Small intestine (tissue), 7 donors: Measurements from ENCODE around the gene AJAP1. TPM values are rescaled to one million over a fixed set of nuclear protein-coding genes. Genes with fewer than 3 reads are reported as not detected.

Experiments used
- DNase-seq, 2 donors: peaks; one replicate each; pipeline versions ENCODE4 v3.0.0 to v3.0.0-alpha.2; 2013
- FAIRE-seq: peaks from 2 replicates; lab custom pipeline; 2012; peaks lifted over from hg19 to GRCh38; lab: Jason Lieb, UNC
- H3K27ac ChIP-seq, 3 donors: one replicate each; pipeline ENCODE4 v1.5.1; 2013; ENCODE audit warnings: low read length in 2 of 3, mild to moderate bottlenecking in 2 of 3, control low read depth in 1 of 3, inconsistent platforms in 1 of 3, low read depth in 1 of 3, moderate library complexity in 1 of 3
- H3K27me3 ChIP-seq, 3 donors: one replicate each; pipeline ENCODE4 v1.6.1; 2013; ENCODE audit warnings: low read length in 3 of 3, inconsistent platforms in 1 of 3; ENCODE audit not compliant: control insufficient read depth in 3 of 3, insufficient read depth in 3 of 3
- H3K36me3 ChIP-seq, 3 donors: one replicate each; pipeline ENCODE4 v1.6.1; 2013; ENCODE audit warnings: low read length in 3 of 3, inconsistent platforms in 1 of 3, low read depth in 1 of 3, mild to moderate bottlenecking in 1 of 3, moderate library complexity in 1 of 3; ENCODE audit not compliant: control insufficient read depth in 3 of 3, insufficient read depth in 2 of 3
- H3K4me1 ChIP-seq, 3 donors: one replicate each; pipeline ENCODE4 v1.6.1; 2013; ENCODE audit warnings: low read length in 2 of 3, inconsistent platforms in 1 of 3, low read depth in 1 of 3, mild to moderate bottlenecking in 1 of 3, moderate library complexity in 1 of 3; ENCODE audit not compliant: control insufficient read depth in 3 of 3, insufficient read depth in 2 of 3
- H3K4me3 ChIP-seq, 3 donors: one replicate each; pipeline ENCODE4 v1.5.1; 2013; ENCODE audit warnings: low read length in 3 of 3, control low read depth in 1 of 3, inconsistent platforms in 1 of 3, low read depth in 1 of 3, mild to moderate bottlenecking in 1 of 3, moderate library complexity in 1 of 3
- H3K9me3 ChIP-seq, 2 donors: one replicate each; pipeline ENCODE4 v1.6.1; 2013; ENCODE audit warnings: low read depth in 1 of 2, low read length in 1 of 2; ENCODE audit not compliant: control insufficient read depth in 2 of 2, insufficient read depth in 1 of 2
- WGBS, 3 donors: extraction: QIAGEN DNeasy Blood & Tissue Kit; methylation state at CpG; one replicate each; pipeline ENCODE4 v1.1.7; 2013; 5-methylcytosine and 5-hydroxymethylcytosine counted together
- polyA plus RNA-seq, 4 donors: library from polyadenylated mRNA; stranded (reverse) in 3 of 4; unstranded in 1 of 4; fragments of 200-250 nt in 3 of 4; fragments of 120-200 nt in 1 of 4; gene quantifications; one replicate each; pipeline versions ENCODE4 v1.2.1 to v1.2.3, GENCODE V29; 2013
- donor health status: healthy with polysubstance abuse.
- donor health status: control.
- donor health status: control.
- donor health status: Bipolar disorder and iron deficiency.
- donor health status: healthy.

The AJAP1 gene
- polyA plus RNA-seq, 4 donors: 0.13 to 0.27 (median 0.27) TPM; not detected in 1

GRCh38 chr1:4755301-4755845 is 101.0 kb downstream of the AJAP1 start:
- no peak for FAIRE-seq
- no peak overlapping the region for H3K4me3 ChIP-seq
- 21 to 29% (median 22%) methylated on average over 8 of the region's 8 CpGs for WGBS, 3 donors
- H3K27ac ChIP-seq: no peak overlapping the region
- H3K9me3 ChIP-seq: peaks cover 0 to 3% of the 10 kb centered on the region in 2 donors
- H3K27me3 ChIP-seq: no peaks in the 10 kb centered on the region
- no peaks in the 10 kb centered on the region for H3K36me3 ChIP-seq
- no peak for DNase-seq
- no peaks in the 10 kb centered on the region for H3K4me1 ChIP-seq

GRCh38 chr1:4755864-4756504 is 101.6 kb downstream of the AJAP1 start:
- FAIRE-seq: no peak

GRCh38 chr1:4756851-4757580 is 102.6 kb downstream of the AJAP1 start:
- no peaks in the 10 kb centered on the region for H3K4me1 ChIP-seq
- H3K27me3 ChIP-seq: no peaks in the 10 kb centered on the region
- DNase-seq: no peak
- peaks cover 0 to 3% of the 10 kb centered on the region in 2 donors for H3K9me3 ChIP-seq
- H3K36me3 ChIP-seq: no peaks in the 10 kb centered on the region
- 57 to 68% (median 68%) methylated on average over 10 of the region's 10 CpGs for WGBS, 3 donors
- no peak for FAIRE-seq
- no peak overlapping the region for H3K4me3 ChIP-seq
- H3K27ac ChIP-seq: no peak overlapping the region

More at GRCh38 chr1:4755864-4756504, 101.6 kb downstream of the AJAP1 start:
- H3K4me3 ChIP-seq: no peak overlapping the region
- no peaks in the 10 kb centered on the region for H3K27me3 ChIP-seq
- 77 to 81% (median 78%) methylated on average over 8 of the region's 8 CpGs for WGBS, 3 donors
- H3K36me3 ChIP-seq: no peaks in the 10 kb centered on the region
- H3K4me1 ChIP-seq: no peaks in the 10 kb centered on the region
- H3K27ac ChIP-seq: no peak overlapping the region
- no peak for DNase-seq
- H3K9me3 ChIP-seq: peaks cover 0 to 3% of the 10 kb centered on the region in 2 donors

GRCh38 chr1:4759671-4760070 is 105.3 kb downstream of the AJAP1 start:
- no peaks in the 10 kb centered on the region for H3K27me3 ChIP-seq
- H3K4me1 ChIP-seq: no peaks in the 10 kb centered on the region
- H3K36me3 ChIP-seq: no peaks in the 10 kb centered on the region
- no peak for DNase-seq
- FAIRE-seq: no peak
- WGBS, 3 donors: 75 to 78% (median 78%) methylated on average over 8 of the region's 8 CpGs
- H3K9me3 ChIP-seq: no peaks in the 10 kb centered on the region
- H3K4me3 ChIP-seq: no peak overlapping the region
- H3K27ac ChIP-seq: no peak overlapping the region

- Histone ChIP-seq H3K36me3 (no peaks in the 10 kb centered on the region), H3K4me1 (no peaks in the 10 kb centered on the region), H3K27me3 (no peaks in the 10 kb centered on the region), H3K27ac (no peak overlapping the region), H3K4me3 (no peak overlapping the region), H3K9me3 (no peaks in the 10 kb centered on the region)
- 63 to 76% (median 72%) methylated on average over 5 of the region's 5 CpGs for WGBS, 3 donors
- FAIRE-seq (no peak), DNase-seq (no peak)
These were observed 105.7 kb downstream of the AJAP1 start for GRCh38 chr1:4760088-4760487.

- Histone ChIP-seq H3K9me3 (no peaks in the 10 kb centered on the region), H3K4me1 (no peaks in the 10 kb centered on the region), H3K27me3 (no peaks in the 10 kb centered on the region), H3K36me3 (no peaks in the 10 kb centered on the region), H3K27ac (no peak overlapping the region), H3K4me3 (no peak overlapping the region)
- 84 to 90% (median 84%) methylated on average over 5 of the region's 5 CpGs for WGBS, 3 donors
- DNase-seq (no peak), FAIRE-seq (no peak)
These were observed 106.9 kb downstream of the AJAP1 start for GRCh38 chr1:4761324-4761723.

- Histone ChIP-seq H3K4me3 (no peak overlapping the region), H3K27me3 (no peaks in the 10 kb centered on the region), H3K36me3 (no peaks in the 10 kb centered on the region), H3K4me1 (no peaks in the 10 kb centered on the region), H3K9me3 (no peaks in the 10 kb centered on the region), H3K27ac (no peak overlapping the region)
- DNase-seq: no peak
- FAIRE-seq: no peak
- WGBS, 3 donors: 72 to 78% (median 73%) methylated on average over 7 of the region's 7 CpGs
These were observed 107.7 kb downstream of the AJAP1 start for GRCh38 chr1:4762146-4762545.

GRCh38 chr1:4767308-4767707 is 112.9 kb downstream of the AJAP1 start:
- Histone ChIP-seq H3K9me3 (no peaks in the 10 kb centered on the region), H3K4me1 (no peaks in the 10 kb centered on the region), H3K27me3 (no peaks in the 10 kb centered on the region), H3K27ac (no peak overlapping the region), H3K4me3 (no peak overlapping the region), H3K36me3 (no peaks in the 10 kb centered on the region)
- no peak for FAIRE-seq
- no peak for DNase-seq
- 85 to 95% (median 93%) methylated on average over 4 of the region's 4 CpGs for WGBS, 3 donors
